Effector CD4-positive, alpha-beta T cell (primary cell): ENCODE measurements around the gene C3orf85. TPM values are rescaled to one million over a fixed set of nuclear protein-coding genes. Genes with fewer than 3 reads are reported as not detected.
"Not testable (repeated sequence)": the region's sequence is repeated elsewhere in the genome, so short reads cannot be mapped to it uniquely, and the experiment has no call there.

ENCODE experiments used
- DNase-seq: peaks from one replicate; pipeline ENCODE4 v3.0.0-alpha.2; 2020
- total RNA-seq: gene quantifications from one replicate; lab custom pipeline; 2026; lab: John Stamatoyannopoulos, UW

The C3orf85 gene
- not detected for total RNA-seq

- no peak for DNase-seq
Observed at GRCh38 chr3:109136523-109136922, at the start of gene C3orf85. Gene C3orf85, plus strand, starts transcription at chr3:109136719. Its CDS starts 129 bp downstream, at chr3:109136848.

GRCh38 chr3:109089265-109089664 is 47.3 kb upstream of the C3orf85 start:
- DNase-seq = no peak

GRCh38 chr3:109091846-109092245 is 44.7 kb upstream of the C3orf85 start:
- no peak for DNase-seq

GRCh38 chr3:109093561-109093960 is 43.0 kb upstream of the C3orf85 start:
- DNase-seq = no peak

- DNase-seq = no peak
Observed at GRCh38 chr3:109095166-109095565, 41.4 kb upstream of the C3orf85 start.

- DNase-seq = no peak
Observed at GRCh38 chr3:109098079-109098644, 38.4 kb upstream of the C3orf85 start.

GRCh38 chr3:109109574-109109973 is 26.9 kb upstream of the C3orf85 start:
- DNase-seq = no peak

- no peak for DNase-seq
Observed at GRCh38 chr3:109112946-109113760, 23.4 kb upstream of the C3orf85 start.

- DNase-seq = no peak
Observed at GRCh38 chr3:109114746-109115145, 21.8 kb upstream of the C3orf85 start.

- no peak for DNase-seq
Observed at GRCh38 chr3:109115451-109115850, 21.1 kb upstream of the C3orf85 start.

- no peak for DNase-seq
Observed at GRCh38 chr3:109116031-109116430, 20.5 kb upstream of the C3orf85 start.

- DNase-seq = no peak
Observed at GRCh38 chr3:109117939-109118338, 18.6 kb upstream of the C3orf85 start, which contains the start of gene MORC1. Gene MORC1, minus strand, starts transcription at chr3:109118134. Its CDS starts 75 bp downstream, at chr3:109118059.

- DNase-seq = no peak
Observed at GRCh38 chr3:109118584-109118983, 17.9 kb upstream of the C3orf85 start.

GRCh38 chr3:109122690-109123089 is 13.8 kb upstream of the C3orf85 start:
- no peak for DNase-seq

GRCh38 chr3:109125902-109126301 is 10.6 kb upstream of the C3orf85 start:
- no peak for DNase-seq

GRCh38 chr3:109127553-109127952 is 9.0 kb upstream of the C3orf85 start:
- DNase-seq = no peak

GRCh38 chr3:109131276-109131675 is 5.2 kb upstream of the C3orf85 start:
- DNase-seq = no peak

- DNase-seq = no peak
Observed at GRCh38 chr3:109132801-109133473, 3.6 kb upstream of the C3orf85 start.

GRCh38 chr3:109133474-109133816 is 3.1 kb upstream of the C3orf85 start:
- not testable (repeated sequence) for DNase-seq

- DNase-seq = no peak
Observed at GRCh38 chr3:109137761-109138160, 1.2 kb downstream of the C3orf85 start.

- no peak for DNase-seq
Observed at GRCh38 chr3:109140318-109140717, 3.8 kb downstream of the C3orf85 start.

- no peak for DNase-seq
Observed at GRCh38 chr3:109143646-109144045, 7.1 kb downstream of the C3orf85 start.

GRCh38 chr3:109149078-109149477 is 12.6 kb downstream of the C3orf85 start:
- DNase-seq = no peak

- no peak for DNase-seq
Observed at GRCh38 chr3:109152320-109152719, 15.8 kb downstream of the C3orf85 start.
